GM21825 (cell line): ENCODE data around the gene LTBP3.
"Not testable (repeated sequence)": the region's sequence is repeated elsewhere in the genome, so short reads cannot be mapped to it uniquely, and the experiment has no call there.

Experiments
- ATAC-seq: cut with Tn5 transposase; IDR thresholded peaks from one replicate; pipeline ENCODE4 v1.9.1; 2021; ENCODE audit warnings: mild to moderate bottlenecking, moderate library complexity; ENCODE audit not compliant: unreplicated experiment

The LTBP3 gene

GRCh38 chr11:65538232-65538914 is 19.8 kb downstream of the LTBP3 start:
- no peak for ATAC-seq

- ATAC-seq, result no peak
Measured at GRCh38 chr11:65537620-65538231, 20.4 kb downstream of the LTBP3 start.

GRCh38 chr11:65537296-65537597 is 20.9 kb downstream of the LTBP3 start:
- ATAC-seq, result no peak

GRCh38 chr11:65536412-65537295 is 21.5 kb downstream of the LTBP3 start:
- ATAC-seq, result no peak

GRCh38 chr11:65535102-65535501 is 23.1 kb downstream of the LTBP3 start:
- no peak for ATAC-seq

- ATAC-seq, result no peak
Measured at GRCh38 chr11:65532388-65533064, 25.6 kb downstream of the LTBP3 start.

- no peak for ATAC-seq
Measured at GRCh38 chr11:65530157-65530496, 28.0 kb downstream of the LTBP3 start.

- ATAC-seq, result no peak
Measured at GRCh38 chr11:65529475-65530156, 28.5 kb downstream of the LTBP3 start.

- no peak for ATAC-seq
Measured at GRCh38 chr11:65528819-65529350, 29.3 kb downstream of the LTBP3 start.

GRCh38 chr11:65526744-65527143 is 31.4 kb downstream of the LTBP3 start:
- ATAC-seq, result no peak

GRCh38 chr11:65525546-65526480 is 32.3 kb downstream of the LTBP3 start:
- ATAC-seq, result no peak

- ATAC-seq, result peak; percentile 53
Measured at GRCh38 chr11:65524741-65525545, 33.2 kb downstream of the LTBP3 start, which contains the start of gene SCYL1. Gene SCYL1, plus strand, starts transcription at chr11:65525083. Its CDS starts 71 bp downstream, at chr11:65525154.

- no peak for ATAC-seq
Measured at GRCh38 chr11:65524014-65524740, 34.0 kb downstream of the LTBP3 start.

GRCh38 chr11:65523631-65523968 is 34.6 kb downstream of the LTBP3 start:
- not testable (repeated sequence) for ATAC-seq

GRCh38 chr11:65522718-65523630 is 35.2 kb downstream of the LTBP3 start:
- ATAC-seq, result not testable (repeated sequence)

GRCh38 chr11:65521777-65522521 is 36.2 kb downstream of the LTBP3 start:
- not testable (repeated sequence) for ATAC-seq
